GM12801 (cell line): ENCODE measurements around the gene CEP162.

Experiments used
- TF ChIP-seq, protein P1 (sequence below): IDR thresholded peaks from one replicate; pipeline ENCODE4 v1.5.1; 2011; ENCODE audit warnings: control low read depth; ENCODE audit not compliant: insufficient read length; ENCODE audit errors: extremely low read depth

CEP162 gene

DNA sequence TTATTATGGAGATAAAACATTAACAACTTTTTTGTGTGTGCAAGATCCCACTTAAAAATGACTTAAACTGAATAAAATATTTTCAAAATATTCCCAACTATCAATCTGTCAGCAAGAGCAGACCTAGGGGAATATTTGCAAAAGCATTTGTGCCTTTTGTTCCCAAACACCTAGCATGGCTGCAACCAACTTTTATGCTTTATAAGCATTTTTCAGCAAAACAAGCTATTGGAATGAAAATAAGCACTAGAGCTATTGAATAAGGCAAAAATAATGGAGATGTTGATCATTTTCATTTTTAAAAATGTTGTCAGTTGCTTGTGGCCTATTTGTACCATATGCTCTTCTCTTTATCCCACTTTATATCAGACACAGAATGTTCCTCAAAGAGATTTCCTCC, 28.2 kb upstream of the CEP162 start:
- TF ChIP-seq, protein P1, sequence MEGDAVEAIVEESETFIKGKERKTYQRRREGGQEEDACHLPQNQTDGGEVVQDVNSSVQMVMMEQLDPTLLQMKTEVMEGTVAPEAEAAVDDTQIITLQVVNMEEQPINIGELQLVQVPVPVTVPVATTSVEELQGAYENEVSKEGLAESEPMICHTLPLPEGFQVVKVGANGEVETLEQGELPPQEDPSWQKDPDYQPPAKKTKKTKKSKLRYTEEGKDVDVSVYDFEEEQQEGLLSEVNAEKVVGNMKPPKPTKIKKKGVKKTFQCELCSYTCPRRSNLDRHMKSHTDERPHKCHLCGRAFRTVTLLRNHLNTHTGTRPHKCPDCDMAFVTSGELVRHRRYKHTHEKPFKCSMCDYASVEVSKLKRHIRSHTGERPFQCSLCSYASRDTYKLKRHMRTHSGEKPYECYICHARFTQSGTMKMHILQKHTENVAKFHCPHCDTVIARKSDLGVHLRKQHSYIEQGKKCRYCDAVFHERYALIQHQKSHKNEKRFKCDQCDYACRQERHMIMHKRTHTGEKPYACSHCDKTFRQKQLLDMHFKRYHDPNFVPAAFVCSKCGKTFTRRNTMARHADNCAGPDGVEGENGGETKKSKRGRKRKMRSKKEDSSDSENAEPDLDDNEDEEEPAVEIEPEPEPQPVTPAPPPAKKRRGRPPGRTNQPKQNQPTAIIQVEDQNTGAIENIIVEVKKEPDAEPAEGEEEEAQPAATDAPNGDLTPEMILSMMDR = no peak

DNA sequence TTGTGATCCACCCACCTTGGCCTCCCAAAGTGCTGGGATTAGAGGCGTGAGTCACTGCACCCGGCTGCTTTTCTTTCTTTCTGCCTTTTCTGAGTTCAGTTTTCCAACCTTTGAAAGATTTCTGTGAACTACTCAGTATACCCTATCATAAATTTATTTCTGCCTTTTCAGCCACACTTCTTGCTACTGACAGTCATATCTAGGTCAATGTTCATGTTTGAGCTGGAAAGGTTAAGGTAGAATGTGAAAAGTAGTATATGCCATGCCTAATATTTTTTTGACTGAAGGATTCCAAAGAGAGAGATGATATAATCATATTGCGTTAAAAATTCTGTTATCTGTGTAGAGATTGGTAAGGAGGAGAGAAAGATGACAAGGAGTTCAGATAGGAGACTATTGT, 25.9 kb upstream of the CEP162 start:
- TF ChIP-seq, protein P1 = no peak

DNA sequence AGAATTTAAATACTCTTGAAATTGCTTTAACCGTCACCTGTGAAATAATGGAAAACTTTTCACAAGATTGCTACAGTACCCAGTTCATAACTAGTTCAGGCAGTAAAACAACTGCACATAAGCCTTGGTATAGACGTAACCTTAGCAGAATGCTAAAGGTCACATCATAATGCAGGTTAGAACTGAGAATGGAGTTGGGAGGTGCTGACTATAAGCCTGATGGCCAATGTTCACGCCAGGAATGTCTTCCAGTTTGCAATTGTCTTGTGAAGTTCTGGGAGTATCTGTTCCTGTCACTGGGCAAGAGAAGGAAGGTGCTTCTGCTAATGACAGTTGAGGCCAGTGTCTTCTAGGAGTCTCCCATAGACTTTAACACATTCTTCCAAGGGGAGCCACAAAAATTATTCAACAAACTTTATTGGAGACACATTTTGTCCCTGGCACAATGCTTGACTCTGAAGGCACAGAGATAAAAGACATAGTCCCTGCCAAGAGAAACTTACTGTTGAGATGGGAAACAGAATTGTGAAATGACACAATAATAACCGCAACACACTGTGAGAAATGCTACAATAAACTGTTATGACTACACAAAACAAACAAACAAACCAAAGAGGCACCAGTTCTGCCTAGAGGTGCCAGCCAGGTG, 24.6 kb upstream of the CEP162 start:
- TF ChIP-seq, protein P1 = no peak

DNA sequence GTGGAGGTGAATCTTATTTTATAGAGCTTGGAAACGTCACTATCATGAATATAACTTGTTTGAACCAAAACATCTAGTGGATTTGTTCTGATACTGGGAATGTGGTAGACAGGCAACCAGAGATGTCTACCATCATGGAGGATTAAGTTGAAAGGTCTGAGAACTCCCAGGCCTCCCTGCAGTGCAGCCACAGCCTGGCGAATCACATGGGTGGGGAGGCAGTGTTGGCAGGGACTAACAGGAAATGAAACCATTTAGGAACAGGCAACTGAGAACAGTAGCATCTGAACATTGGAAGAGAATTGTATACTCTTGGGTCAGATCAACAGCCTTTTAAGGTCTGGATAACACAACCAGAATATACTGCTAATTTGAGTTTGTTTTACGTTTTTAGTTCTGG, 22.3 kb upstream of the CEP162 start:
- TF ChIP-seq, protein P1 = no peak

DNA sequence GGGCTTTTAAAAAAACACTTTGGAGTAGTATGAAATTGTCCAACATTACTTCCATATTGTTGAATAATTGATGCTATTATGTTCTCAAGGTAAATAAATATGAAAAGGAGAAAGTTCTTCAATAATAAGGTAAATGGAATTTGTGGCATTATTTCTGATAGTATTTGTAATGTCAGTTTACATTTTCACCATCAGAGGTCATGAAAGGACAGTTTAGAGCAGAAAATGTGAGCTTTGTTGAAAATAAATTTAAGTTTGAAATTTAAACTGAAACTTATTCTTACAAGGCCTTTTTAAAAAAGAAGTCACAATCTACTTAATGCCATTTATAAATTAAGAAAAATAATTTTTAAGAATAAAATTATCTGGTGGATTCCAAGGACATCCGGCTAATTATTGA, 15.8 kb upstream of the CEP162 start:
- TF ChIP-seq, protein P1 = no peak

DNA sequence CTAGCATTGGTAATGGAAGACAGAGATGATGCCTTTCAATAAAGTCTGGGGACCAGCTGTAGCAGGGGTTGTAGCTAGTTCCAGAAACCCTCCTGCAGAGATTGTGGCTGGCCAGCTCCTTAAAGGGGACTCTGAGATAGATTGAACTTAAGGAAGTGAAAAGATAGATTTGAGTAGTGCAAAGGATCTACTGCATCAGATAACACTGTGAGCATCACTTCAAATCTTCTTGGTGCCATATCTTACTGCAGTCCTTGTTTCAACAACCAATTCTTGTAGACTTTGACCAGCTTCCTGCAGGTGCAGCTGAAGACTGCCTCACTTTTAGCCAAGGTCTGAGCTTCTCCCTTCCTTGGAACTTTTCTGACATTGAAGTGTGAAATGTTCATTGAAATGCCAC, 14.8 kb upstream of the CEP162 start:
- TF ChIP-seq, protein P1 = no peak

DNA sequence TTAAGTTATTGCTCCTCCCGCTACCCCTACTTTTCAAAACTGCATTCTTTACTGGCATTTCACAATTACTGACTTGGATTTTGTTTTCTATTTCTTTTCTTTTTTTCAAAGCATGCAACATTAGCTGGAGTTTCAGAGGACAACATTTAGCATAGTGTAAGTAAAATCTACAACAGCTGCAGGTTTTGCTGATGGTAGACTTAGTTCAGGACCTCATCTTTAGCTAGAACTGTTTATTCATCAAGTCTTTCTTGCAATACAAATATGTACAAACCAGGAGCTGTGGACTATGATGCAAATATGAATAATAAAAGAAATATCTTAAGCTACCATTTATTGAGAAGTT, 728 bp upstream of the CEP162 start:
- TF ChIP-seq, protein P1 = no peak
